ENCODE measurements around the gene PRKG1. TPM values are rescaled to one million over a fixed set of nuclear protein-coding genes. Genes with fewer than 3 reads are reported as not detected.

PRKG1 gene
- polyA plus RNA-seq, 3 donors = not detected

DNA sequence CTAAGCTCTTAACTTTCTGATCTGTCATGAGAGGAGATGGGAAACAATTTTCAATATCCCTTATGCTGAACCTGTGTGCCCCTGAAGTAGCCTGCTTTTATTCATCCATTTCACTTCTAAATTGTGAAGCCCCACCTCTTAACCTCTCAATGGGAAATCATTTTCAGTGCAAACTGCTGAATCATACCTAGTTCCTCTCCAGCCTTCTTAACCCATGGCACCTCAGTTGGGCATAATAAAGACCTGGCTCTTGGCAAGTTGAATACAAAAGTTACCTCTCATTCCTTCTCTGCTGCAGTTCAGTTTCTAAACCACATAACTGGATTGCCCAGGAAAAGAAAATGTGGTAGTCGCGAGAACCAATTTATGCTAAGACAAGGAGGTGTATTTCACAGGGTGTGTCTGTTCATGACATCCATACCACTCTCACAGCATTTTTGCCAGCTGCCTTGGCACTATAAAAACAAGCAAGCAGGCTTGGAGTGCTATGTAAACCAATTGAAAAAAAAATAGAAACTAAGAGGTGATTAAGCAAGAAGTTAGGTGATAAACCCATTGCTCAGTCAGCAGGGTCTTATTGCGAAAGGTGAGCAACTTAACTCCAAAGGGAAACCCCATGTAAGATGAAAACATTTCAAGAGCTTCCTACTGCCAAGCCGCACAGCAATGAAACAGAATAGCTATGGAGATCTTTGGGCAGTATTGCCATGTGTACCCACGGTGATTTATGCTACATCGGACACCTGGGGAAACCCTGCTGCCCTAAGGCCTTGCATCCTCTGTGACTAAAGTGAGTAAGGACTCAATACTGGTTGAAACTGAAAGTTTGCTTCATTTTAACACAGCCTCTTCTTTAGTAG lies 1182.8 kb downstream of the PRKG1 start:
- Histone ChIP-seq H3K9ac (ENCODE audit: insufficient read depth, low read length, poor library complexity, severe bottlenecking) (no peak overlapping the region), H3K27me3 (ENCODE audit: control insufficient read depth in 2 of 2, insufficient read depth in 2 of 2, low read length in 2 of 2) (no peaks in the 10 kb centered on the region), H3K79me2 (ENCODE audit: insufficient read depth, low read length) (no peaks in the 10 kb centered on the region), H3K4me1 (ENCODE audit: control insufficient read depth in 1 of 2, insufficient read depth in 2 of 2, low read length in 2 of 2) (no peaks in the 10 kb centered on the region), H3K4me2 (replicated peaks; ENCODE audit: extremely low read depth, low read length, poor library complexity, severe bottlenecking) (no peak overlapping the region), H3K9me3 (replicated peaks in 1 of 2; ENCODE audit: control insufficient read depth in 1 of 2, insufficient read depth in 1 of 2, low read length in 2 of 2) (no peaks in the 10 kb centered on the region), H3K4me3 (replicated peaks in 1 of 3; ENCODE audit: low read depth in 2 of 3, low read length in 3 of 3) (no peak overlapping the region), H3K36me3 (replicated peaks in 1 of 2; ENCODE audit: control insufficient read depth in 1 of 2, insufficient read depth in 2 of 2, low read length in 2 of 2) (no peaks in the 10 kb centered on the region), H2AFZ (ENCODE audit: insufficient read depth, low read depth, low read length, poor library complexity, severe bottlenecking) (no peak overlapping the region), H4K20me1 (ENCODE audit: insufficient read depth, low read length) (no peaks in the 10 kb centered on the region), H3K27ac (ENCODE audit: low read depth in 1 of 2, low read length in 2 of 2) (no peak overlapping the region)
- H3K9me3 Mint-ChIP-seq = no peaks in the 10 kb centered on the region
- no CpG with 5 or more reads among the region's 6 CpGs for WGBS (ENCODE audit: insufficient coverage)
- TF ChIP-seq, protein P1, sequence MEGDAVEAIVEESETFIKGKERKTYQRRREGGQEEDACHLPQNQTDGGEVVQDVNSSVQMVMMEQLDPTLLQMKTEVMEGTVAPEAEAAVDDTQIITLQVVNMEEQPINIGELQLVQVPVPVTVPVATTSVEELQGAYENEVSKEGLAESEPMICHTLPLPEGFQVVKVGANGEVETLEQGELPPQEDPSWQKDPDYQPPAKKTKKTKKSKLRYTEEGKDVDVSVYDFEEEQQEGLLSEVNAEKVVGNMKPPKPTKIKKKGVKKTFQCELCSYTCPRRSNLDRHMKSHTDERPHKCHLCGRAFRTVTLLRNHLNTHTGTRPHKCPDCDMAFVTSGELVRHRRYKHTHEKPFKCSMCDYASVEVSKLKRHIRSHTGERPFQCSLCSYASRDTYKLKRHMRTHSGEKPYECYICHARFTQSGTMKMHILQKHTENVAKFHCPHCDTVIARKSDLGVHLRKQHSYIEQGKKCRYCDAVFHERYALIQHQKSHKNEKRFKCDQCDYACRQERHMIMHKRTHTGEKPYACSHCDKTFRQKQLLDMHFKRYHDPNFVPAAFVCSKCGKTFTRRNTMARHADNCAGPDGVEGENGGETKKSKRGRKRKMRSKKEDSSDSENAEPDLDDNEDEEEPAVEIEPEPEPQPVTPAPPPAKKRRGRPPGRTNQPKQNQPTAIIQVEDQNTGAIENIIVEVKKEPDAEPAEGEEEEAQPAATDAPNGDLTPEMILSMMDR (IDR thresholded peaks at IDR 0.05) = no peak
- H3K4me1 Mint-ChIP-seq = no peaks in the 10 kb centered on the region
- intact Hi-C loops (cut with micrococcal nuclease) = no loop called here
- DNase-seq = no peak
- no peak overlapping the region for H3K4me3 Mint-ChIP-seq
- H3K36me3 Mint-ChIP-seq = no peaks in the 10 kb centered on the region
- peaks cover 0 to 2% (median 0%) of the 10 kb centered on the region in 3 donors for H3K27me3 Mint-ChIP-seq (ENCODE audit: low read depth in 3 of 3)
- H3K27ac Mint-ChIP-seq = no peak overlapping the region

DNA sequence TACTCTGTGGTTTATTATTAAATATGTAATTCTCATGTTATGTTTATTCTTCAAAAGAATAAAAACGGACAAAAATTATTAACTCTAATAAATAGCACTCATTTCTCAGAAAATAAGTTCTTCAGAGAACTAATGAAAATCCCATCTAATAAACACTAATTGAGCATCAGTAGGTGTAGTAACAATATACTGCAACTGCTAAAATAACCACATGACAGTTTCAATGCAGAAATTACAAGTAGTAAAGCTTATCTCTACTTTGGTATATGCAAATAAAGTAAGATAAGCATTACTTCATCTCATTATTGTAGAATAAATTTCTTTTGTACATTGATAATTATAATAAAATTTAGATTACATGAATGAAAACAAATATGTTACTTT lies 1183.4 kb downstream of the PRKG1 start:
- intact Hi-C loops (cut with micrococcal nuclease) = no loop called here
- H2AFZ ChIP-seq (ENCODE audit: insufficient read depth, low read depth, low read length, poor library complexity, severe bottlenecking) = no peak overlapping the region
- TF ChIP-seq, protein P1 (IDR thresholded peaks at IDR 0.05) = no peak
- H3K27me3 Mint-ChIP-seq (ENCODE audit: low read depth in 3 of 3) = peaks cover 0 to 2% (median 0%) of the 10 kb centered on the region in 3 donors
- H3K9ac ChIP-seq (ENCODE audit: insufficient read depth, low read length, poor library complexity, severe bottlenecking) = no peak overlapping the region
- H3K27me3 ChIP-seq (ENCODE audit: control insufficient read depth in 2 of 2, insufficient read depth in 2 of 2, low read length in 2 of 2) = no peaks in the 10 kb centered on the region
- H3K4me2 ChIP-seq (replicated peaks; ENCODE audit: extremely low read depth, low read length, poor library complexity, severe bottlenecking) = no peak overlapping the region
- H3K36me3 Mint-ChIP-seq = no peaks in the 10 kb centered on the region
- no peak overlapping the region for H3K27ac ChIP-seq (ENCODE audit: low read depth in 1 of 2, low read length in 2 of 2)
- H3K27ac Mint-ChIP-seq = no peak overlapping the region
- H3K4me3 Mint-ChIP-seq = no peak overlapping the region
- WGBS (ENCODE audit: insufficient coverage) = no CpG with 5 or more reads among the region's 1 CpG
- H3K4me3 ChIP-seq (replicated peaks in 1 of 3; ENCODE audit: low read depth in 2 of 3, low read length in 3 of 3) = no peak overlapping the region
- no peaks in the 10 kb centered on the region for H3K9me3 Mint-ChIP-seq
- no peaks in the 10 kb centered on the region for H3K4me1 Mint-ChIP-seq
- H3K36me3 ChIP-seq (replicated peaks in 1 of 2; ENCODE audit: control insufficient read depth in 1 of 2, insufficient read depth in 2 of 2, low read length in 2 of 2) = no peaks in the 10 kb centered on the region
- no peaks in the 10 kb centered on the region for H4K20me1 ChIP-seq (ENCODE audit: insufficient read depth, low read length)
- no peaks in the 10 kb centered on the region for H3K9me3 ChIP-seq (replicated peaks in 1 of 2; ENCODE audit: control insufficient read depth in 1 of 2, insufficient read depth in 1 of 2, low read length in 2 of 2)
- no peaks in the 10 kb centered on the region for H3K79me2 ChIP-seq (ENCODE audit: insufficient read depth, low read length)
- no peak for DNase-seq
- H3K4me1 ChIP-seq (ENCODE audit: control insufficient read depth in 1 of 2, insufficient read depth in 2 of 2, low read length in 2 of 2) = no peaks in the 10 kb centered on the region
